Activated T-helper 1 cell treated with Interleukin-2 at 50 U/mL for 16 hours (primary cell): Measurements from ENCODE around the gene EIPR1.
"Not testable (repeated sequence)": the region's sequence is repeated elsewhere in the genome, so short reads cannot be mapped to it uniquely, and the experiment has no call there.

Experiments
- DNase-seq: peaks from one replicate; pipeline ENCODE4 v3.0.0-alpha.2; 2020; ENCODE audit warnings: low read depth

EIPR1 gene

DNA sequence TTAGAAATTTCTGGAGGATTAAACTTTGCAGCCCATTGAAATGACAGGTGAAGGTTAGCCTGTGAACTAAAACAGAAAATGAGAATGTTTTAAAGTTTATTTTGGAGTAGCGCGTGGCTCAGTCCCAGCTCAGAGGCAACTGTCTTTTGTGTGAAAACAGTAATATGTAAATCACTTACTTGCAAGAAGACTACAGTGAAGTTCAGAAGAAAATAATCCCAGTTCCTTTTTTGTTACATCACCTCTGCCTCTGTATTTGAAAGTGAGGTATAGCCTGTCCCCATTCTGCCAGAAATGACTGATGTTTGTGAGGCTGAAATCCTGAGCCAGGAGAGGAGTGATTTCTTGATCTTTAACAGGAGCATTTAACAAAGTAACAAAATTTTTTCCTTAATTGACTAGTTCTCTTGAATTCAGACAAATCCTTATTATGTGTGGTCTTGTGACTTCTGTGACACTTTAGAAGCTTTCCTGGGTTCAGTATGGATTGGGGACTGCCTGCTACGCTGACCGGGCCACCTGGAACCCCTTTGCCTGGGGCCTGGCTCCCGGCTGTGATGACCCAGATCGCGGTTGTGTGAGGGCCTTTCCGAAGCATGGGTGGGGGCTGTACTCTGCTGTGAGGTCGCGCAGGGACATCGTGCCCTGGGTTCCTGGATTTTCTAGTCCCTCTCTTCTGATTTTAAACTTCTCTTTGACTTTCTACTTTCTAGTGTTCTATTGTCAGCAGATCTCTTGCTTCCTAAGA lies 26.1 kb upstream of the EIPR1 start:
- no peak for DNase-seq

DNA sequence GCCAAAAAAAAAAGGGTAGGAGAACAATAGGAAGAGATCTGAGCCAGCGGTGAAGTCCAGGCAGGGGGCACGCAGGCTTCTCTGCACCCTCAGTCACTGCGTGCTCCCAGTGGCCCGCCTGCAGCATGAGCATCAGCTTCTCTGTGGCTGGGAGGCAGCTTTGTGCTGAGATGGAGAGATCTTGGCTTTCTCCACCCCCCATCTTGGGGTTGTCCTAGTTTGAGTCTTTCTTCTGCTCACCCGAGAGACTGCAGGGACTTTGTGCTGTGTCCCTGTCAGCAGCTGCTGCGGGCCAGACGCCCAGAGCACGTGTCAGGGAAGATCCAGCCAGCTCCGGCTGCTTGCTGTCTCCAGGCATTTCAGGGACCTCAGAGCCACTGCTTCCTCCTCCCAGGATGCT lies 22.2 kb upstream of the EIPR1 start:
- no peak for DNase-seq

DNA sequence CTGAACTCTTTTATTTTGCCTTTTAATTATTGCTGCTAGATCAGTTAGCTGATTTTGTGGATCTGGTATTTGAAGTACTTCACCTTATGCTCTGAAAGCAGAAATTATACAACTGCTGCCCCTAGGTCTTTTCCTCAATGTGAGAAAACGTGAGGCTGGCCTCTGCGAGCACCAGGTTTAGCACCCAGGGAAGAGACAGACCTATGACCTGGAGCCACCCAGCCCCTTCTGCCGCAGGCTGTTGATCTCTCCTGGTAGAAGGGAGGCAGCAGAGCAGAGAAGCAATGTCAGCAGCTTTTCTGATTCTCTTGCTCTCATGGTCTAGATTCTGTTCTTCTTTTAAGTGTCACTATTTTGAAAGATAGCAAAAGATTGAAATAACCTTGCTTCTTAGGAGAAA lies 21.8 kb upstream of the EIPR1 start:
- DNase-seq, result no peak

DNA sequence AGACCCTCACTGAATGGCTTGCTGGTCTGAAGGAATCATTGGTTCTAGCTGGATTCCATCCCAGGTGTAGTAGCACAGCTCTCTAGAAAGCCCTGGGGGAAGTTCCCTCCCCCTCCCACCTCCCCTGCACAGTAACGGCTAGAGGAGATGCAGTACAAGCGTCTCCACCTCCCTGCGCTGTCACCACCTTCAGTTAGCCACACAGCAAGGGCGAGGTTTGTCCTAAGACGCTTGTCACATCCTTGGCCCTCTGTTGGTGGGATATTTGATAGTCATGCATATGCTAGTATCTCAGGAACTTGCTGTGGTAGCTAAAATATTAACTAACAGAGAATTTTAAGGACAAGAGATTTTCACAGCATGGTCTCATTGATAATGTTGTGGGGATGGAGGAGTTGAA lies 21.2 kb upstream of the EIPR1 start:
- DNase-seq, result no peak

DNA sequence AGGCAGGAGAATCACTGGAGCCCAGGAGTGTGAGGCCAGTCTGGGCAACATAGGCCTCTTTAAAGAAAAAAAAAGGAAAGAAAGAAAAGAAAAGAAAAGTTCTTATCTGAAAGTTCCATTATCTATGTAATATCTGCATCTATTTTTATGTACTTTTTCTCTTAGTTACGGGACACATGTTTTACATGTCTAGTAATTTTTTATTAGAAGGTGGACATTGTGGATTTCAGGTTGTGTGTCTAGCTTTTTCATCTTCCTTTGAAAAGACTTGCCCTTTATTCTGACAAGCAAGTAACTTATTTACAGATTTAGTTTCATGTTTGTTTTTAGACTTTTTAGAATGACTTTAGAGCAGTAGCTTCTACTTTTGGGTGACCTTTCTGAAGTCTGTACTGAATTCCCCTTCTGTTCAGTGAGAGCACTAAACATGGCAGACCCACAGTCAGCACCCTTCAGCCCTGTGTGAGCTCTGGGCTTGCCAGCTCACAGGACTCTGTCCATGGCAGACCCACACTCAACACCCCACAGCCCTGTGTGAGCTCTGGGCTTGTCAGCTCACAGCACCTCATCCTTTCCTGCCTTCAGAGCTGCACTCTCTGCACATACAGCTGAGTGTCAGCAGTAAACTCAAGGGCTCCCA lies 19.4 kb upstream of the EIPR1 start:
- no peak for DNase-seq

DNA sequence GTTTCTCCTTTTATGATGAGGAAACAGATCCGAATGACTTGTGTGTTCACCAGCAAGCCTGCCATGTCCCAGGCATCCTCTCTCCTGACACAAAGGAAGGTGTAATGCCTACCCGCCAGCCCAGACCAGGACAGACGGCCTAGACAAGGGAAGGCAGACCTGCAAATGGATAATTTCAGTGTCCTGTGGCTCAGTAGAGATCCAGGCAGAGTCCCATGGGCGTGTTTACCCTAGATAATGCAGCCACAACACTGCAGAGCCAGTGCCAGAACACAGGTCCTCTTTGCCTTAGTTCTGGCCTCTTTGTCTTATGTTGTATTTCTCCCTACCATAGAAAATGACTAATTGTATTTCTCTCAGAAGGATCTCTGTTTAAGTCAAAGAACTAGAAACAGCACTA lies 14.6 kb upstream of the EIPR1 start:
- no peak for DNase-seq

DNA sequence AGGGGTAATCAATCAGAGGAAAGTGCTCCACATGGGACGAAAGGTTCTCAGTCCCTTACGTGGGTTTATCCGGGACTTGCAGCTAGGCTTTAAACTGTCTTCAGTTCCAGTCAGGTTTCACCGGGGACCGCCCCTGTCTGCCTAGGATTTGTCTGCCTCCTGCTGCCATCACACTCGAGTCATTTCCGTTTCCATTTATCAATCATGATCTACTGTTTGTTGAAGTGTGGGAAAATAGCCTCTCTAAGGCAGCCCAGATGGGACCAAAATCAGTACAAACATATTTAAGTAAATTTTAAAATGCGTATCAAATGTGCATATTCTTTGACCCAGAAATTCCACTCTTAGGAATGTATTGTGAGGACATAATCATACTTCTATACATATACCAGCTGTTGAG lies 12.4 kb upstream of the EIPR1 start:
- no peak for DNase-seq

DNA sequence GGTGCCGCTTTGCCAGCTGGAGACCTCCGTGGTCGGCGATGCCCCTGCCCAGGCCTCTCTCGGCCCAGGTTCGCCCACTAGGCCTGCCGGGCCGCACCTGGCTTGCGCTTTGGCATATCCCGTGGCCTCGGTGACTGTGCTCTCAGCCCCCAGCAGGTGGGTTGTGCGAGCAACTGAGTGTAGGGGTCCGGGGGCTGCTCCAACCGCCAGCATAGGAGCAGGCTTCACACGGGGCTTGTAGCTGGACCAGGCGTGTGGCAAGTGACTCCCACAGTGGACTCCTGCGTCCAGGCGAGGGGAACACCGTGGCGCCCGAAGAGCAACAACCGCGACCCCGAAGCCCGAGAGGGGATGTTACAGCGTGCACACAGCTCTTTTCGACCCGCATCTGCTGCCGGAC lies 11.6 kb upstream of the EIPR1 start:
- DNase-seq, result no peak

DNA sequence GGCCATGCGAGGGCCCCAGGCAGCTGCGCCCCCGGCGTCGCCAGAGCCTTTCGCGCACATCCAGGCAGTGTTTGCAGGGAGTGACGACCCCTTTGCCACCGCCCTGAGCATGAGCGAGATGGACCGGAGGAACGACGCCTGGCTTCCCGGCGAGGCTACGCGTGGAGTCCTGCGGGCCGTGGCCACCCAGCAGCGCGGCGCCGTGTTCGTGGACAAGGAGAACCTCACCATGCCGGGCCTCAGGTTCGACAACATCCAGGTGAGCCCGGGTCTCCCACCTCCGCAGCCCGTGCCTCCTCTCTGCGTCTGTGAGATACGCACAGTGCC lies 10.8 kb upstream of the EIPR1 start:
- DNase-seq, result no peak

DNA sequence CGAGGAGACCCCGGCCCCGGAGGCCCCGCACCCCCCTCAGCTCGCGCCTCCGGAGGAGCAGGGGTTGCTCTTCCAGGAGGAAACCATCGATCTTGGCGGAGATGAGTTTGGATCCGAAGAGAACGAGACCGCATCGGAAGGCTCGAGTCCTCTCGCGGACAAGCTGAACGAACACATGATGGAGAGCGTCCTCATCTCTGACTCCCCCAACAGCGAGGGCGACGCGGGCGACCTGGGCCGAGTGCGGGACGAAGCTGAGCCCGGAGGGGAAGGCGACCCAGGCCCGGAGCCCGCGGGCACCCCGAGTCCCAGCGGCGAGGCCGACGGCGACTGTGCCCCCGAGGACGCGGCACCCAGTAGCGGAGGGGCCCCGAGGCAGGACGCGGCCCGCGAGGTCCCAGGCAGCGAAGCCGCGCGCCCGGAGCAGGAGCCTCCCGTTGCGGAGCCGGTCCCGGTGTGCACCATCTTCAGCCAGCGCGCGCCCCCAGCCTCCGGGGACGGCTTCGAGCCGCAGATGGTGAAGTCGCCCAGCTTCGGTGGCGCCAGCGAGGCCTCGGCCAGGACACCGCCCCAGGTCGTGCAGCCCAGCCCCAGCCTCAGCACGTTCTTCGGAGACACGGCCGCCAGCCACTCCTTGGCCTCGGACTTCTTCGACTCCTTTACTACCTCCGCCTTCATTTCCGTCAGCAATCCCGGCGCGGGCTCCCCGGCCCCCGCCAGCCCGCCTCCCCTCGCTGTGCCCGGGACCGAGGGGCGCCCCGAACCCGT lies 10.2 kb upstream of the EIPR1 start:
- no peak for DNase-seq

DNA sequence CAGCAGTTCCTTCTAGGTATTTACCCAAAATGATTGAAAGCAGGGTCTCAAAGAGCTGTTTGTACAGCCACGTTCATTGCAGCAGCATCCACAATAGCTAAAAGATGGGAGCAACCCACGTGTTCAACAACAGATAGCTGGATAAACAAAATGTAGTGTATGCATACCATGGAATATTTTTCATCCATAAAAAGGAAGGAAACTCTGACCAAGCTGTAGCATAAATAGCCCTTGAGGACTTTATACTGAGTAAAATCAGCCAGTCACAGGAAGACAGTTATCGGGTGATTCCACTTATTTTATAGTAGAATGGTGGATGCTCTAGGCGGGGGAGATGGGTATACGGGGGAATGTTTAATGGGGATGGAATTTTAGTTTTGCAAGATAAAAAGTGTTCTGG lies 9.4 kb upstream of the EIPR1 start:
- DNase-seq, result no peak

DNA sequence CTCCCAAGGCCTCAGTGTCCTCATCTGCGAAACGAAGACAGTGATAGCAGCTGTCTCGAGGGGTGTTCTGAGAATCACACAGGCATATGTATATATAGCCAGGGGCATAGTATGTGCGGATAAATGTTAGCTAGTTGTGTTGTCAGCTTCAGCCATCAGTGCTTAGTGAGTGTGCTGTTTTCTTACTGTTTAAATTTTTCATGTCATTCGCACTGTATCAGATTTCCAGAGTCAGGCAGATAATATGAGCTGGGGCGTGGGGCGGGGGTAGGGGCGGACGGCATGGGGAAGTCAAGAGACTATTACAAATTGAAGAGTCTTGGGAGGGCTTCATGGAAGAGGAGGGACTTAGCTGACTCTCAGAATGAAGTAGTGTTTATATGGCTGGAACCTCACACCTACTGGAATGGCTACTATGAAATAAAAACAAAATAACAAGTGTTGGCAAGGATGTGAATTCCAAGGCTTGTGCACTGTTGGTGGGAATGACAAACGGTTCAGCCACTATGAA lies 8.9 kb upstream of the EIPR1 start:
- DNase-seq, result no peak

DNA sequence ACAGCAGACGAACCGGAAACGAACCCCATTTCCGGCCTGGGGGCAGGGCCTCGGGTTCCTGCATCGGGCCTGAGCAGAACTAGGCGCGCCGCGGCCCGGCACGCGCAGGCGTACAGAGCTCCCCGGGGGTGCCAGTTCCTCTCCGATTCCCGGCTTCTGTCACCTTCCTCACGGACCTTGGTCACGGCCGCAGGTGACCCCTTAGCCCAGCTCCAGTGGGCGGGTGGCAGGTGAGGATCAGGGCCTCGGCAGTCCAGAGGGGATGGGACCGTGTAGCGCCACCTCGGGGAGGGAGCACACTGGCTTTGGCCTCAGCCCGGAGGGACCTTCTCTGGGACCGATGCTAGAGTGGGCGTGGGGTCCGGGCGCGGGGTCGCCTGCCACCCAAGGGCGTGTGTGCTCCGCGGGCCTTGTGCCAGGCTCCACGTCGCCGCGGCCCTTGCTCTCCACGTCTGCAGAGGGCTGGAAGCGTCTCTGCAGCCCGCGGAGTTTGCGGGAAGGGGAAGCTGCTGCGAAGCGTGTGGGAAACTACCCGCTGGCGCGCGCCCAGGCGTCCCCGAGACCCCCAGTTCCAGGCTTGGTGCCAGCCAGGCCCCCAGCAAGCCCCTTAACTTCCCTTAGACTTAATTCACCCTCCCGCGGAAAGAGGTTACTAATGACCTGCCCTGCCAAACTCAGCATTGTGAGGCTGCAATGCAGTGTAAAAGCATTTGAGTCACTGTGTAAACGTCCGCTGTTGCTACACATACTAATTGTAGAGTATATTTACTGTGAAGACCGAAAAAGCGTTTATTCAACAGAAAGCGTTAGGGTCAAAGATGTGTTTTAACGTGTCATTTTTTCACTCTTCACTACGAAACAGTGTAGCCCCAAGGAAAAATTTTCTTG lies 2.3 kb upstream of the EIPR1 start, which contains the start of gene TRAPPC12:
Gene TRAPPC12 (plus strand): TSS at position 48 of the 888 bp plus-strand sequence. CDS start 7,930 bp downstream, outside the sequence.
- DNase-seq, result peak; percentile 89

DNA sequence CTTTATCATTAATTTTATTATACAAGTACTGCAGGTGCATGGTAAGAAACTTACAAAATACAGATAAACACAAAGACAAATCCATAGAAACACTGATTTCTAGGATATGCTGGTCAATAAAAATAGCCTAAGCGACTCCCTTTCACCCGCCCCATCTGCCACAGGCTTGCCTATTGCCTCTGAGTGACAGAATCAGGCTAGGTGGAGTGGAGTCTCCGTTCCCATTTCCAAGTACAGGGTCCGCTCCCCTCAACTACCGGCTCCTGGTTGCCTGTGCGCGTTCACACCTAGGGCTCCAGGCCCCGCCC lies 1.7 kb upstream of the EIPR1 start:
- no peak for DNase-seq

DNA sequence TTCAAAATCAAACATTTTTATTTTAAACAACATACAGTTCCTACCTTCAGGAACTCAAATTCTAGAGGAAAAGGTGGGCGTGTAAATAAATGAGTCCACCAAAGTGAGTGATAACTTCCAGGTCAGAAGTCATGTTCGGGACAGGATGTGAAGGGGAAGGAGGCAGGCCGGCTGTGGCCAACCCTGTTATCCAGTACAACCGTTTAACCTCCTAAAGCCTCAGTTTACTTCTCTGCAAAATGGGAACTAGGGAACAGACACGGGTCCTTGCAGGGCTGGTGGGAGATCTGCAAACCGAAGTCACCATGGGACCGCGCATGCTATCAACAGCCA lies 373 bp downstream of the EIPR1 start:
- DNase-seq, result no peak

DNA sequence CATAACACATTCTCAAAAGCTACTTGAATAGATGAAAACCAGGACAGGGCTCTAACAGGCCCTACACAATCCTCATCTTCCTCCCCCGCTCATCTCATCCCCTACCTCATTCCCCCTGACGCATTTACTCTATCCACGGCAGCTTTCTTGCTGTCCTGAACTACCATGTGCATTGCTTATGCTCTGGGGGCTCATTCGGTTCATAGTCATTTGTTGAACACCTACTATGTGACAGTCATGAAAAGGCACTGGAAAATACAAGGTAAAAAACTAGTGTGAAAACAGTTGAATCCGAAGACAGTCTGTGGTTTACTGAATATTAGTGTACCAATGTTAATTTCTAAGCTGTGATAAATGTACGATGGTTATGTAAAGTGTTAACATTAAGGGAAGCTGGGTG lies 797 bp downstream of the EIPR1 start:
- DNase-seq, result no peak

DNA sequence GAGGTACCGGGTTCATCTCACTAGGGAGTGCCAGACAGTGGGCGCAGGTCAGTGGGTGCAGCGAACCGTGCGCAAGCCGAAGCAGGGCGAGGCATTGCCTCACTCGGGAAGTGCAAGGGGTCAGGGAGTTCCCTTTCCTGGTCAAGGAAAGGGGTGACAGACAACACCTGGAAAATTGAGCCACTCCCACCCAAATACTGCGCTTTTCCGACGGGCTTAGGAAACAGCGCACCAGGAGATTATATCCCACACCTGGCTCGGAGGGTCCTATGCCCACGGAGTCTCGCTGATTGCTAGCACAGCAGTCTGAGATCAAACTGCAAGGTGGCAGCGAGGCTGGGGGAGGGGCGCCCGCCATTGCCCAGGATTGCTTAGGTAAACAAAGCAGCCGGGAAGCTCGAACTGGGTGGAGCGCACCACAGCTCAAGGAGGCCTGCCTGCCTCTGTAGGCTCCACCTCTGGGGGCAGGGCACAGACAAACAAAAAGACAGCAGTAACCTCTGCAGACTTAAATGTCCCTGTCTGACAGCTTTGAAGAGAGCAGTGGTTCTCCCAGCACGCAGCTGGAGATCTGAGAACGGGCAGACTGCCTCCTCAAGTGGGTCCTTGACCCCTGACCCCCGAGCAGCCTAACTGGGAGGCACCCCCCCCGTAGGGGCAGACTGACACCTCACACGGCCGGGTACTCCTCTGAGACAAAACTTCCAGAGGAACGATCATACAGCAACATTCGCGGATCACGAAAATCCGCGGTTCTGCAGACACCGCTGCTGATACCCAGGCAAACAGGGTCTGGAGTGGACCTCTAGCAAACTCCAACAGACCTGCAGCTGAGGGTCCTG lies 8.1 kb downstream of the EIPR1 start:
- DNase-seq, result not testable (repeated sequence)

DNA sequence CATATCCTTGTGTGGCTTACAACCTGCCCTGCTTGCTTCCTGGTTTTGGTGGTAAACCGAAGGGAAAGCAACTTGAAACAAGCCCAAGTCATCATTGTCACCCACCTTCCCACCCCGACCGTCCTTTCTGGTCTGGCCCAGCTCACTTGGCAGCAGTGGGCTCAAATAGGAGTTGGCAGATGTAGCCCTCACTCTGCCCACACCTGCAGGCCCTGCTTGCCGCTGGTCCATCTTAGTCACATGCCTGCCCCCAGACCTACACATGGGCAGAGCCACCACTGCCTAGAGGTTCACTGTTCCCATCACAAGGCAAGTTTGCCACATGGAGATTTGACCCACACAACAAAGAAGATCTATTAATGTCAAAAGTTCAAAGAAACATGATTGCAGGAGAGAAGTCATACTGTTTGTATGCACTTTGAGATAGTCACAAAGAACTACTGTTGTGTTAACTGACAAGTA lies 9.3 kb downstream of the EIPR1 start:
- DNase-seq, result no peak

DNA sequence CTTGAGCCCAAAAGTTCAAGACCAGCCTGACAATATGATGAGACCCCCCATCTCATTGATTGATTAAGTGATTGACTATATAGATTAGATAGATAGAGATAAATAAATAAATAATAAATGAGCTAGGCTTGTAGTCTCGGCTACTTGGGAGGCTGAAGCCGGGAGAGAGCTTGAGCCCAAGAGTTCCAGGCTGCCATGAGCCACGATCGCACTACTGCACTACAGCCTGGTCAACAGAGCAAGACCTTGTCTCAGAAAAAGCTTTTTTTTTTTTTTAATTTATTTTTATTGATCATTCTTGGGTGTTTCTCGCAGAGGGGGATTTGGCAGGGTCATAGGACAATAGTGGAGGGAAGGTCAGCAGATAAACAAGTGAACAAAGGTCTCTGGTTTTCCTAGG lies 12.4 kb downstream of the EIPR1 start:
- no peak for DNase-seq

DNA sequence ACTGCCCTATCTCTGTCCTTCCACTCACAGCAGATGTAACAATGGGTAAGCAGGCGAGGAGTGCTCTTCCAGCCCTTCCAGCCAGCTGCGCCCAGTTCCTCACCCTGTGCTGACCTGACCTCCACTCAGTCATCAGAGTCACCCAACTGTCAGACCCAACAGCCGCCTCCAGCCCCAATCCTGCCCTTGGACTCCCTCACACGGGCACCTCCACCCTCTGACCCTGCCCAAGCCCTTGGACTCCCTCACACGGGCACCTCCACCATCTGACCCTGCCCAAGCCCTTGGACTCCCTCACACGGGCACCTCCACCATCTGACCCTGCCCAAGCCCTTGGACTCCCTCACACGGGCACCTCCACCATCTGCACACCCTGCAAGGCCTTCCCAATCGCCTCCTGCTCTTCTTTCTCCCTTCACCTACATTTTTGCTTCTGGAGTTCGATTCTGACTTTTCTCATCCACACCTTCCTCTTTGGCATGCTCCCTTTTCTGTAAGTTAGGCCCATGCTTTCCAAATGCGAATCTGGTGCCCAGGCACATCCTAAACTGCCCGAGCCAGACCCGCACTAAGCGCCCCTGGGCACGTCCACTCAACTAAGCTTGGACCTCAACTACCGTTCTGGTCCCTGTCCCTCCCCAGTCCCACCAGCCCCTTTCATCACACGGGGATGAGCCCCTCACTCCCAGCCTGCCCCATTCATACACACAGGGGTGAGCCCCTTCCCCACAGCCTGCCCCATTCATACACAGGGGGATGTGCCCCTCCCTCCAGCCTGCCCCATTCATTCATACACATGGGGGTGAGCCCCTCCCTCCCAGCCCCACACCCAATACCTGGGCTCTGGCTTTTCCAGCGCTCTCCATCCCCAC lies 15.9 kb downstream of the EIPR1 start:
- DNase-seq, result no peak
